SH-SY5Y (cell line): ENCODE data around the gene DACH1.
A peak's percentile ranks its signal among the peaks of the same experiment; 100 is the strongest.

Experiments
- GATA2 ChIP-seq: IDR thresholded peaks from 2 replicates; pipeline ENCODE4 v1.6.1; 2011; ENCODE audit warnings: mild to moderate bottlenecking, low read depth, low read length
- GATA3 ChIP-seq: IDR thresholded peaks from 2 replicates; pipeline ENCODE4 v1.6.1; 2011; ENCODE audit warnings: low read depth, mild to moderate bottlenecking, low read length, moderate library complexity

Gene DACH1

DNA sequence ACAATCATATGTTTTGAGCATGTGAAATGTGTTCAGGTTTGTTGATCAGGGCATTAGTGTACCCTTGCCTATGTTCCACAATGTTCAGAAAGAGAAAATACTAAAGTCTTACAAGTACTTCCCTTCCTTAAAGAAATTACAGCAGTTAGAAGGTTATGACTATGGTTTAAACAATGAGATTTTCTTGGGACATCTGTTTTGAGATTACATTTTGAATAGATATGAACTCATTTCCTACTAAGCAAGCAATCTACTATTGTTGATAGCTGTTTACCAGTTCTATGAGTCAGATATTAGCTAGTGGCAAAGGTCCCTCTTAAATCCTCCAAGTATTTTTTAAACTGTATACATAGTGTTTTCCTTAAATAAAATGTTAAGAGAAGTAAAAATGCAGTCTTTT is 241.3 kb downstream of the DACH1 start:
- no peak for TF ChIP-seq GATA2
- TF ChIP-seq GATA3 = no peak

DNA sequence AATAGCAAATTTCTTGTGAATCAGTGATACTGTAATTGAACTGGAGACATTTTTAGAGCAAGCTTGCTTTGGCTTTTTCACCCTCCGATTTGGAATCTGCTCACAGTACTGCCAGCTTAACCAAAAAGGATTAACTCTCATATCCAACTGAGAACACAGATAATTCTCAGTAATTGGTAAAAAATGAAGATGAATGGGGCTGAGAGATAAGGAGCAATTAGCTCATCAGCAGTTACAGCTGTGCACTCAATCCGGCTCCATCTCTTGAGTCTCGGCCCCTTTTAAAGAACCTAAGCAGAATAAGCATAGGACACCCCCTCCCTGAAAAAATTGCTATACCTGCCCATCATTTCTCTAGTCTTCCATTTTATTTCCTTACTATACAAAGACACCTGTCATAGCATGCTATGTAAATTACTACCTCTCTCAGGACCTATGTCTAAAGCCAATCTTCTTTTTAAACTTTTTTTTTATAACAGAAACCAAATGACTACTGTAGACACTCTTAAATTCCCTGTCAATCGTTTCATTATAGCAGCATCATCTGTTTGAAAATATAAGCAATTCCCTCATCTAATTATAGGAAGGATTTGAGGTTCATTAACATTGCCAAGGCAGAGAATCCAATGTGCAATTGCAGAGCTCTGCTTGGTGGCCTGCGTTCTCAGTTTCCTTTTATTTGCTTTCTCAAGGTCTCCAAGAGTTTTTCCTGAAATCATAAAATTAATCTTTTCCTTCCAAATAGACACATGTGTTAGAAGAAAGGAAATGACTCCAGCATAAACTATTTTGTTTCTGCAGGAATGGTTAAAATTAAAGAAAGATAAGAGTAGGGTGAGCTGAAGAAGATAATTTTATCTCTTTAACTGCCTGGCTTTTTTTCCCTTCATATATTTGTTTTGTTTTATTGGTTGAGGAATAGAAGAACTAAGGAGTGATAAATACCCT is 242.1 kb downstream of the DACH1 start:
- TF ChIP-seq GATA3 (no peak), GATA2 (peak; percentile 66)

DNA sequence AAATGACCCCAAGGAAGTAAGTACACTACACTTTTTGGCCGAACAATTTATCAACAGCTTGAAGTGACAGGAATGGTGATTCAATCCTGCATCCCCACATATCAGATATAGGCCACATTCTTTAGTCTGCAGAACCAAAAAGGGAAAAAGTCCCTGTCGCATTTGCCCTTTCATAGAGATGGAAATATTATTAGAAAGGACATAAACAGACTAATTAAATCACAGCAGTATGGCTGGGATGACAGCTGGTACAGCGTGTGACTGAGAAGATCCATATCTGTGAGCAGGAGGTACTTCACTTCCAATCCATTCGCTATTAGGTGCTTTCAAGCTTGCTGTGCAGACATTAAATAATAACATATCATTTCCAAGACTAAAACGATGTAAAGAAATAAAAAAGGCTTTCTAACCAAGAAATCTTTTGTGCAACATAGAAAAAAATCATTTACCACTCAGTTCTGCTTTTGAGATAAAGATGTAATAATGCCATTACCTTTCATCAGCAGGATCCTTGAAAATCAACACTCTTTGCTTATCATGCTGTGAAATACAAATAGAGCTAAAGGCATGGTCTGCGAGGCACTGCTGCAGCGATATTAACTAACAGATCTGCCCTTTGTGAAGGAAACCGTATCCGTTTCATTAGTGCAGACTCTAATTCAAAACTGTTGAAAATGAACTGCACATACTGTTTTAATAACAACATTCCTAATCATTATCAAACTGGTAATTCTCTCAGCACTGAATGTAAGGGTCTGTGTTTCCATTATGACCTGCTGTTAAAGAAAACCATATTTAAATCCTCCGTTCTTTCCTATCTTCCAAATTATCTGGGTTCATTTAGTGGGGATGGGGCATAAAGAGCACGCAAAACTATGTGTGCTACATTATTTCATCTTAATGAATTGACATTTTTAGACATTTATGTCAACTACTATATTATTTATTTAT is 245.6 kb downstream of the DACH1 start:
- peak; percentile 99 for TF ChIP-seq GATA2
- peak; percentile 98 for TF ChIP-seq GATA3

DNA sequence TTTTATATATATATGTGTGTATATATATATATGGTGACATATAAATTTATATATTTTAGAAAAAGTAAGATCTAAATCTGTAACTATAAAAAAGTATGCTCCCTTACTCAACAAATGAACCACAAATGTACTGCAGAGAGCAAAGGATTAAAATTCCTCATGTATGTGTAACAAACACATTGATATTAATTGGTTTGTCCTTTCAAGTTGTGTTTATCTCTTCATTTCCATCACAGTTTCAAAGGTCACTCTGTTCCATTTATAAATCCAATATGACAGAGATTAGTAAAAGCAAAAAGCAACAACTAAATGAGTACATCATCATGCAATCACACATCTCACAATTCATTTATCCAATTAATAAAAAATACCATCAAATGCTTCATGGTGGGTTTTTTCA is 247.9 kb downstream of the DACH1 start:
- TF ChIP-seq GATA3 (no peak), GATA2 (no peak)

DNA sequence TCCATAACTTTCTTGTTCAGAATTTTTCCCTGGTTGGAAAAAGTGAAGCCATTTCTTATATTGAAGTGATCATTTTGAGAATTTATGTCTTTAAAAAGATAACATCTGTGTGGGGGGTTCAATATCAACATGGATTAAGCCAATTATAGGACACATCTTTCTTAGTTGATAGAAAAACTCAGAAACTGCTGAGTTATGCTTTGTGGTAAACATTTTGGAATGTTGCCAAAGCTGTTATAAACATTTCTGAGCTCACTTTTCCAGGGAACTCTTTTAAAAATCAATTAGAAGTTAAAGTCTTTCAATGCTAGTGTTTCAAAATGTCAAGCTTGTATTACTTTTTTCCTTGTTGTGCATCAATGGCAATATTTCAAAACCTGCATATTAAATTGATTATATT is 248.8 kb downstream of the DACH1 start:
- no peak for TF ChIP-seq GATA3
- TF ChIP-seq GATA2 = no peak

DNA sequence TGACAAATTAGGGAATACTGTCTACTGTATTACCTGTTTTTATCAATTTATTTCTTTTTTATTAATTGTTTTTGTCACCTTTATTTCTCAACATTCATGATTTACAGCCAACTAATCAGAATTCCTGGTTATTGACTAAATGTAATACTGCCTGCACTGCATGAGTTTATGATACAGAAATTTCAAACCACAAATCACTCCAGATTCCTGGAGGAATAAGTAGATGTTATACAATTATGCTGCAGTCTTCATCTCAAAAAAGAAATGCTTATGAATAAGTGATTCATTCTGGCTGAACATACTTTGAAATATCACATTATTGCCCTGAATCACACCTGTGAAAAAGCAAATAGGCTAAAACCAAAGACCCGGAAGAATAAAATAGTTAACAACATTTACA is 249.7 kb downstream of the DACH1 start:
- TF ChIP-seq GATA2 = no peak
- TF ChIP-seq GATA3 = no peak

DNA sequence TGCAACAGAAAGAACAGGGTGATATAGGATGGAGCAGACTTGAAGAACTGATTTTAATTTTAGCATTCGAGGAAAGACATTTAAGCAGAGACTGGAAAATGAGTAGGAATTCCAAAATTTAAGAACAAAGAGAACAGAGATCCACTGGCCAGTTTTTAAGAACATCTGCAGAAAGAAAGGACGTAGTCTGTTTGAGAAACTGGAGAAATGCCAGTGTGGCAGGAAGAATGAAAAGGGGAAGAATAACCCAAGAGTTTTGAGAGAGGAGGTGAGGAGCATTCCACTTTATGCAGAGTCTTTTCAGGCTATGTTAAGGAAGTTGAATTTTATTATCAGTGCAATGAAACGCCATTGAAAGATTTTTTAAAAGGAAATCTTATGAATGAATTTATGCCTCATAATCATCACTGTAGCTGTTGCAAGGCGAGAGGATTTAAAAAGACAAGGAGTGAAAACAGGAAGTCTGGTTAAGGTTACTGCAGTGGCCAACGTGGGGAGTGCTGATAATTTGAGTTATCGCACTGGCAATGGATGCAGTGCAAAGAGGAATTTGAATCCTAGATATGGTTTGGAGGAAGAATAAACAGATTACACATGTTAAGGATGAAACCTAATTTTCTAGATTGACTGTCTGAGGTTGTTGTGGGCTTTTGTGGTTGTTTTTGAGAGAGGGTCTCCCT is 253.8 kb downstream of the DACH1 start:
- TF ChIP-seq GATA2 (no peak), GATA3 (no peak)

DNA sequence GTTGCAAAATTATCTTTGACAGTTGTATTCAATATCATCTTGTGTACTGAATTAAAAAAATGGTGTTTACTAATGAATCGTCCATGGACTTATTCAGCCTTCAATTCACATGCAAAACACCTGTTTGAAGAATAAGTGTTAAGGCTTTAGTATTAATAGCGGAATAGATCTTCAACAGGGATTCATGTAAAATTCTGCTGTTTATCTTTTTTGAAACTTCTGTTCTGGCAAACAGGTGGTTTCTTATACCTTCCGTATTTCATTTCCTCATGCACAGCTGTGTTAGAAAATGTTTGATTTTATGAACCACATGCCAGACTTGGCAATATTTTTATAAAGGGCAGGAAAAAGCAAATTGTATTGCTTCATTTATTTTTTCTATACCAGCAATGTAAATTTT is 255.7 kb downstream of the DACH1 start:
- TF ChIP-seq GATA2 (no peak), GATA3 (no peak)

DNA sequence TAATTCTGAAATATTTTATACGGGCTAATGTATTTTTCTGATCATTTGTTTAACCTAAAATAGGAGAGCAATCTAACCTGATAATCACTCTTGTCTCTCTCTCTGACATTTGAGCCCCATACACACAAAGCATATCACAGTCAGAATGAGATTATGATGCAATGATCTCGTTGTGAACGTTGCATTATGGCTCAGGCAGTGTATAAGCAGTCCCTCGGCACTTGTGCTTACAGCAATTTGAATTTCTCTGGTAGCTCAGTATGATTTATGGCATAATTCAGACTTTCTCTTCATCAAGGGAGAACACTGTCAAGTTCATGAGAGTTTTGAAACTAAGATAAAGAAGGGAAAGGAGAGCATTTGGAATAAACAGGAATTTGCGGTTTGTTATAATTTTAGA is 256.1 kb downstream of the DACH1 start:
- TF ChIP-seq GATA2 = no peak
- TF ChIP-seq GATA3 = no peak

DNA sequence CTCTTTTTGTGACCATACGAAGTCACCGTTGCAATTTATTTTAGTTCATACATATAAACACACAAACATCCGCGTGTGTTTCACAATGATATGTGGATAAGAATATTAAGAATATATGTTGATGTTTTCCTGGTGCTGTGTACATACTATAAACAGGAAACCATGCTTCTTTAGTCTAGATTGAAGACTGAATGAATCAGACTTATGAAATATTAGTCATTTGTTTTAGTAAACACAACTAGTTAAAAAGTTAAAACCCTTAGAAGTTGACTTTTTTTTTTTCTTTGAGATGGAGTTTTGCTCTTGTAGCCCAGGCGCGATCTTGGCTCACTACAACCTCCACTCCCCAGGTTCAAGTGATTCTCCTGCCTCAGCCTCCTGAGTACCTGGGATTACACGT is 257.7 kb downstream of the DACH1 start:
- TF ChIP-seq GATA2 = no peak
- TF ChIP-seq GATA3 = no peak

DNA sequence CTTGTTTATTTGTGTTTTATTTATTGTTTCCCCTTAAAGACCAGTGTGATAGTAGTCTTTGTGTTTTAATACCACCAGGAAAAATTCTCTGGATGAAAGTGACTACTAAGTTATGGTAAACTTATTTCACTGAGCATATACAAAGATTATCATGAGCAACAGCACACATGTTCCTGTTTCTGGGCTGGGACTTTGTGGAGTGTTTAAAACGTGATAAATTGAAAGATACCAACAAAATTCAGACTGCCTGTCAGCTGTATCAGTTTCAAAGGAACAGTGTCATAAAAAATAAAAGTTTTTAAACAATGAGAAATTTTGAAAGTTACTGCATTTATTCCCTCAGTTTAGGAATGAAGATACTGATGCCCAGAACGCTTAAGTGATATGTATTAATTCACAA is 259.4 kb downstream of the DACH1 start:
- TF ChIP-seq GATA3 (no peak), GATA2 (no peak)

DNA sequence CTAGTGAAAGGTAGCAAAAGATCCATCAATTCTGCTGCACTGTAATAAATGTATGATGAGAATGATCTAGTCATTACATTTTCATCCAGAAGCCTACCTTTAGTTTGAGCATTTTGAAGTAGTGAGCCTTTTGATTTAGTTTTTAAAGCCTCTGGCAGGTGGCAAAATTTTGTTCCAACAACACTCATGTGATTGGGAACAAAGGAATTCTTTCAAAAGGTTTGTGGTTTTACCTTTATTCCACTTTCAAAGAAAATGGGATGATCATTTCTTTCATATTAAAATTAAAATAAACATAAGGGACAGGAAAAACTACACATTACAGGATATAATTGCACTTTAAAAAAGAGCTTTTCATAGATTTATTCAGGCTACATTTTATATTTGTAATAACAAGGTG is 260.2 kb downstream of the DACH1 start:
- no peak for TF ChIP-seq GATA2

DNA sequence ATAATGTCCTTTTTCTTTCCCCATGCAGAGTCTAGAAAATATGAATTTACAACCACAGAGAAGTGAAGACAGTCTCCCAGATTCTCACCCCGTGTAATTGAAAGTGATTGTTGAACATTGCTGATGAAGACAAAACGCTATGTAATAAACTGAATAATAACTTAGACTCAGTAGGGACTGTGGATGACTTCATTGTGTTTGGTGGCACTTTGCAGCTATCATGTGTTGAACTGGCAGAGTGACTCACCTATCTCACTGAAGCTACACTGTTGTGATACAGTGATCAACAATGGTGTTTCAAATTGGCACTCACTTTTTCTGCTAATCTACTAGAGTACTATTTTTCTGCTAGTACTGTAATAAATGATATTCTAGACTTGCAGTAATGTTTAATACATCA is 261.3 kb downstream of the DACH1 start:
- TF ChIP-seq GATA3 = no peak
- TF ChIP-seq GATA2 = no peak

DNA sequence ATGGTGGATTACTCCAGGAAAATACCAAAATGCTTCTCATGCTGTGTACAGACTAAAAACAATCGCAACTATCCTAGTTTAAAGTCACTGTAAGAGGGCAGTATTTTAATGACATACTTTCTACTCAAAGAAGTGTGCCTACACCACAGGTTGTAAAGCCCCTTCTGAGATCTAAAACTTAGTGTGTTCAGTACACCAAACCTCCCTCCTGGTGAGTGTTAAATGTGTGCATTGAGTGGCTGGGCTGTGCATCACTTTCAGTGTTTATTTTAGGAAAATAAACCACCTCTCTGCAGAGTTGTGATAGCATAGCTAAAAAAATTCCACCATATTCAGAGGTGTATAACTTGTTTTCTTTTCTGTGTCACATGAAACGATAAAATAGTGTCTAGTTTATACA is 263.7 kb downstream of the DACH1 start:
- TF ChIP-seq GATA3 (no peak), GATA2 (no peak)
